Karpas-422 (cell line): ENCODE measurements around the gene EFHD2. TPM values are rescaled to one million over a fixed set of nuclear protein-coding genes. Genes with fewer than 3 reads are reported as not detected.
"Not testable (repeated sequence)": the region's sequence is repeated elsewhere in the genome, so short reads cannot be mapped to it uniquely, and the experiment has no call there.

Experiments used
- DNase-seq: peaks from one replicate; pipeline ENCODE4 v3.0.0-alpha.2; 2015
- H2AFZ ChIP-seq: fragments of 200-600 bp; sonication (generic); 2 replicates; pipeline ENCODE4 v1.6.1; 2014; ENCODE audit warnings: antibody characterized with exemption, low read length, mixed read lengths
- H3K27ac ChIP-seq: fragments of 200-600 bp; sonication (generic); 2 replicates; pipeline ENCODE4 v1.5.1; 2014; ENCODE audit warnings: mild to moderate bottlenecking, low read length, moderate library complexity
- H3K27me3 ChIP-seq: fragments of 200-600 bp; sonication (generic); 2 replicates; pipeline ENCODE4 v1.6.1; 2014; ENCODE audit warnings: low read length, mixed read lengths
- H3K36me3 ChIP-seq: fragments of 200-600 bp; sonication (generic); 2 replicates; pipeline ENCODE4 v1.6.1; 2014; ENCODE audit warnings: low read length, mixed read lengths; ENCODE audit not compliant: insufficient read depth
- H3K4me1 ChIP-seq: fragments of 200-600 bp; sonication (generic); 2 replicates; pipeline ENCODE4 v1.6.1; 2014; ENCODE audit warnings: mild to moderate bottlenecking, low read length, mixed read lengths
- H3K4me2 ChIP-seq: fragments of 200-600 bp; sonication (generic); 2 replicates; pipeline ENCODE4 v1.6.1; 2014; ENCODE audit warnings: low read length, low read depth, mild to moderate bottlenecking; ENCODE audit not compliant: poor library complexity, severe bottlenecking
- H3K4me3 ChIP-seq: fragments of 200-600 bp; sonication (generic); 2 replicates; pipeline ENCODE4 v1.5.1; 2014; ENCODE audit warnings: mild to moderate bottlenecking, antibody characterized with exemption, low read length, mixed read lengths
- H3K79me2 ChIP-seq: fragments of 200-600 bp; sonication (generic); 2 replicates; pipeline ENCODE4 v1.6.1; 2014; ENCODE audit warnings: mild to moderate bottlenecking, low read length, mixed read lengths
- H3K9ac ChIP-seq: fragments of 200-600 bp; sonication (generic); 2 replicates; pipeline ENCODE4 v1.6.0; 2014; ENCODE audit warnings: low read length
- H3K9me2 ChIP-seq: fragments of 200-600 bp; sonication (generic), shearing (Covaris generic); replicated peaks from 2 replicates; pipeline ENCODE4 v1.6.0; 2014; ENCODE audit warnings: mild to moderate bottlenecking, low read length, moderate library complexity; ENCODE audit not compliant: insufficient read depth
- H3K9me3 ChIP-seq: fragments of 300-700, 200-600 bp; sonication (generic); 2 replicates; pipeline ENCODE4 v1.6.1; 2014; ENCODE audit warnings: low read length, mixed read lengths
- H4K20me1 ChIP-seq: fragments of 200-600 bp; sonication (generic); 2 replicates; pipeline ENCODE4 v1.6.1; 2014; ENCODE audit warnings: mild to moderate bottlenecking, antibody characterized with exemption, low read length, low read depth; ENCODE audit not compliant: insufficient read depth
- total RNA-seq: library from RNA; depleted of rRNA; stranded (reverse); fragments of >200 nt; shearing (Covaris generic); gene quantifications from 2 replicates; pipeline ENCODE4 v1.2.3, GENCODE V29; 2014; ENCODE audit warnings: low replicate concordance; rRNA removed

The EFHD2 gene
- total RNA-seq, 1 experiment from 2014 or later: 24.9 TPM

DNA sequence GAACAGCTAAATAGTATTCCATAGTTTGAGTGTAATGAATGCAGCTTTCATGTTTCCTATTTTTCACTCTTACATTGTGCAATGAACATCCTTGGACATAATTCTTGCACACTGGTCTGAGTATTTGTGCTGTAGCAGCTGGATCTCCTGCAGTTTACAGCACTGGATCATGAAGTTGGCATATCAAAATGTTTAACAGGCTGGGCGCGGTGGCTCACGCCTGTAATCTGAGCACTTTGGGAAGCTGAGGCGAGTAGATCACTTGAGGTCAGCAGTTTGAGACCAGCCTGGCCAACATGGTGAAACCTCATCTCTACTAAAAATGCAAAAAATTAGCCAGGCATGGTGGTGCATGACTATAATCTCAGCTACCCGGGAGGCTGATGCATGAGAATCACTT lies 61.4 kb downstream of the EFHD2 start:
- not testable (repeated sequence) for H3K9ac ChIP-seq, H3K4me1 ChIP-seq, H3K27ac ChIP-seq, DNase-seq, H4K20me1 ChIP-seq, H3K79me2 ChIP-seq, H3K4me2 ChIP-seq, H3K9me2 ChIP-seq, H3K4me3 ChIP-seq, H3K27me3 ChIP-seq, H2AFZ ChIP-seq, H3K36me3 ChIP-seq, H3K9me3 ChIP-seq

DNA sequence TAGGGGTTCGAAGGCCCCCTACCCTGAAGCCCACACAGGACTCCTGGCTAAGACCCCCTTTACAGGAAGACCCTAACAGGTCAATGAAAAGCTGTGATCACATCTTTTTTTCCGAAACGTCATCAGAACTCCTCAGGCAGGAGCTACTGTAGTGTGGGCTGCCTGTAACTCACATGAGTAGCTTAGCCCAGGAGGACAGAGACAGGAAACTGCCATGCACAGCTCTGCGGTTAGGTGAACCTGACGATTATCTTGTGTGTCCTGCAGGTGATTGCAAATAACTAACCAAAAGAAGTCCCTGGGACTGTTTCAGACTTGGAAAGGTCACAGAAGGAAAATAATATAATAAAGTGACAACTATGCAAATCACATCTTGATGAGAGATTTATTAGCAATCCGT lies 62.0 kb downstream of the EFHD2 start:
- not testable (repeated sequence) for H4K20me1 ChIP-seq, H3K79me2 ChIP-seq, H3K27ac ChIP-seq, H3K9ac ChIP-seq, H2AFZ ChIP-seq, H3K4me1 ChIP-seq, DNase-seq, H3K27me3 ChIP-seq, H3K9me3 ChIP-seq, H3K36me3 ChIP-seq, H3K9me2 ChIP-seq, H3K4me2 ChIP-seq, H3K4me3 ChIP-seq

DNA sequence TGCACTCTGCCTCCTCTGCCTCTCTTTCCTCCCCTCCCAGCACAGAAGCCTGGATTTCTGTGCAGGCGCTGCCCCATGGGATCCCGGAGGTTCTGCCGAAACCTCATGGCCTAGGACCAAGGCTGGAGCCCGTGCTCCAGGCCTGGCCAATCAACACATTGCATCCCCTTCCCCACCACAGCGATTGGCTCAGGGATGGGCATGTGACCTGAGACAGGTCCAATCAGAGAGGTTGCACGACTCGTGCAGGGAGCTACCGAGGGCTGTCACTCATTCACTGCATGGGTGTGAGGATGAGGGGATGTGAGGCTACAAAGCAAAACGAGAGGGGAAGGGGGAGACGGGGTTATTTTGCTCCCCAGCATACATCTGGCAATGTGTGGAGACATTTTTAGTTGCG lies 62.9 kb downstream of the EFHD2 start:
- no peak for DNase-seq
- Histone ChIP-seq H3K9me2 (no peaks in the 10 kb centered on the region), H3K36me3 (no peaks in the 10 kb centered on the region), H3K27me3 (no peaks in the 10 kb centered on the region), H3K79me2 (no peaks in the 10 kb centered on the region), H3K4me1 (no peaks in the 10 kb centered on the region), H3K4me3 (no peak overlapping the region), H3K27ac (no peak overlapping the region), H4K20me1 (no peaks in the 10 kb centered on the region), H3K9me3 (no peaks in the 10 kb centered on the region), H3K9ac (no peak overlapping the region), H3K4me2 (no peak overlapping the region), H2AFZ (no peak overlapping the region)

GRCh38 chr1:15475752-15476314 lies 66.1 kb downstream of the EFHD2 start, which contains the start of gene CELA2B:
CELA2B (plus strand) TSS chr1:15476104; CDS start chr1:15476126, 22 bp downstream.
- Histone ChIP-seq H3K9me3 (no peaks in the 10 kb centered on the region), H2AFZ (no peak within 1 kb of the TSS), H3K36me3 (no peaks in the 10 kb centered on the region), H3K9me2 (no peaks in the 10 kb centered on the region), H3K4me1 (no peaks in the 10 kb centered on the region), H3K4me3 (no peak within 1 kb of the TSS), H3K4me2 (no peak within 1 kb of the TSS), H3K27ac (no peak within 1 kb of the TSS), H4K20me1 (no peaks in the 10 kb centered on the region), H3K27me3 (no peaks in the 10 kb centered on the region), H3K79me2 (no peaks in the 10 kb centered on the region), H3K9ac (no peak within 1 kb of the TSS)
- no peak for DNase-seq

- Histone ChIP-seq H2AFZ (no peak overlapping the region), H3K4me3 (no peak overlapping the region), H3K27ac (no peak overlapping the region), H3K9me3 (no peaks in the 10 kb centered on the region), H4K20me1 (no peaks in the 10 kb centered on the region), H3K4me2 (no peak overlapping the region), H3K79me2 (no peaks in the 10 kb centered on the region), H3K4me1 (no peaks in the 10 kb centered on the region), H3K27me3 (no peaks in the 10 kb centered on the region), H3K36me3 (no peaks in the 10 kb centered on the region), H3K9ac (no peak overlapping the region), H3K9me2 (no peaks in the 10 kb centered on the region)
- no peak for DNase-seq
Observed at GRCh38 chr1:15476927-15477326, 67.2 kb downstream of the EFHD2 start.

GRCh38 chr1:15477646-15478212 lies 68.0 kb downstream of the EFHD2 start:
- H3K4me3 ChIP-seq: no peak overlapping the region
- no peaks in the 10 kb centered on the region for H3K27me3 ChIP-seq
- H3K9me2 ChIP-seq: no peaks in the 10 kb centered on the region
- no peaks in the 10 kb centered on the region for H3K4me1 ChIP-seq
- H3K4me2 ChIP-seq: no peak overlapping the region
- no peak overlapping the region for H3K9ac ChIP-seq
- no peak overlapping the region for H3K27ac ChIP-seq
- no peaks in the 10 kb centered on the region for H4K20me1 ChIP-seq
- H3K9me3 ChIP-seq: no peaks in the 10 kb centered on the region
- no peaks in the 10 kb centered on the region for H3K36me3 ChIP-seq
- H3K79me2 ChIP-seq: no peaks in the 10 kb centered on the region
- H2AFZ ChIP-seq: no peak overlapping the region
- DNase-seq: no peak

Other genes with a start within 250 kb of the EFHD2 start
- gene FHAD1, start 162.7 kb upstream of the EFHD2 start, total RNA-seq: 0.45 and 1.2 TPM in 2 replicates
- gene CTRC, start 28.6 kb downstream of the EFHD2 start, total RNA-seq: not detected in 2 replicates
- gene CELA2A, start 46.8 kb downstream of the EFHD2 start, total RNA-seq: not detected in 2 replicates
- not detected in 2 replicates for gene CELA2B, start 66.2 kb downstream of the EFHD2 start, total RNA-seq
- 26.1 and 31.8 TPM in 2 replicates for gene CASP9, start 114.3 kb downstream of the EFHD2 start, total RNA-seq
- gene DNAJC16, start 117.0 kb downstream of the EFHD2 start, total RNA-seq: 15.5 and 31.0 TPM in 2 replicates
- gene AGMAT, start 175.2 kb downstream of the EFHD2 start, total RNA-seq: 3.3 and 8.6 TPM in 2 replicates
- 29.3 and 40.0 TPM in 2 replicates for gene DDI2, start 207.6 kb downstream of the EFHD2 start, total RNA-seq